Activated naive CD4-positive, alpha-beta T cell treated with anti-CD3 and anti-CD28 coated beads, Interleukin-2, amount 10 ng/mL, durations not matched to agents 5 hours and 36 hours (primary cell): ENCODE measurements around the gene COL8A1. TPM values are rescaled to one million over a fixed set of nuclear protein-coding genes. Genes with fewer than 3 reads are reported as not detected.

Source experiments
- total RNA-seq, 2 experiments: library from RNA; stranded (reverse); gene quantifications; one replicate each; pipeline ENCODE4 v1.2.3, GENCODE V29; 2021

Gene COL8A1
- under 1 TPM; 0.08 to 0.22 TPM for total RNA-seq

GRCh38 chr3:99638167-99638948 lies at the start of gene COL8A1:
TSS of gene COL8A1 (plus strand) at chr3:99638594. CDS start at chr3:99790683, 152,089 bp downstream.

GRCh38 chr3:99817437-99818240 lies 179.2 kb downstream of the COL8A1 start, which contains the start of gene CMSS1:
TSS of gene CMSS1 (plus strand) at chr3:99817862.

Other genes starting within 250 kb of the COL8A1 start
- 10 to 100 TPM; 23.9 to 25.9 TPM for gene CMSS1, start 179.3 kb downstream of the COL8A1 start, total RNA-seq